Mesodermal cell (in vitro differentiated cells): ENCODE measurements around the gene HOXB4.

Source experiments
- H3K27ac ChIP-seq: 2 replicates; pipeline ENCODE4 v1.7.0; 2013; ENCODE audit warnings: mild to moderate bottlenecking, low read depth, low read length, moderate library complexity; ENCODE audit not compliant: severe bottlenecking
- H3K36me3 ChIP-seq: 2 replicates; pipeline ENCODE4 v1.7.1; 2013; ENCODE audit warnings: mild to moderate bottlenecking, low read length, moderate library complexity; ENCODE audit not compliant: control insufficient read depth, insufficient read depth
- H3K4me1 ChIP-seq: one replicate; pipeline ENCODE4 v1.7.1; 2013; ENCODE audit warnings: mild to moderate bottlenecking, low read length; ENCODE audit not compliant: insufficient read depth, control insufficient read depth, poor library complexity, severe bottlenecking
- H3K4me3 ChIP-seq: 2 replicates; pipeline ENCODE4 v1.7.0; 2013; ENCODE audit warnings: low read length, control low read depth, mild to moderate bottlenecking; ENCODE audit not compliant: insufficient read depth, poor library complexity, severe bottlenecking; ENCODE audit errors: extremely low read depth
- H3K9me3 ChIP-seq: 2 replicates; pipeline ENCODE4 v1.7.1; 2013; ENCODE audit warnings: mild to moderate bottlenecking, low read length, moderate library complexity; ENCODE audit not compliant: control insufficient read depth
- WGBS, 2 experiments: methylation state at CpG; one replicate each; pipeline ENCODE4 v1.1.5; 2013; ENCODE audit warnings: missing lambda C conversion rate in 2 of 2; ENCODE audit not compliant: insufficient coverage in 2 of 2; 5-methylcytosine and 5-hydroxymethylcytosine counted together

The HOXB4 gene

DNA sequence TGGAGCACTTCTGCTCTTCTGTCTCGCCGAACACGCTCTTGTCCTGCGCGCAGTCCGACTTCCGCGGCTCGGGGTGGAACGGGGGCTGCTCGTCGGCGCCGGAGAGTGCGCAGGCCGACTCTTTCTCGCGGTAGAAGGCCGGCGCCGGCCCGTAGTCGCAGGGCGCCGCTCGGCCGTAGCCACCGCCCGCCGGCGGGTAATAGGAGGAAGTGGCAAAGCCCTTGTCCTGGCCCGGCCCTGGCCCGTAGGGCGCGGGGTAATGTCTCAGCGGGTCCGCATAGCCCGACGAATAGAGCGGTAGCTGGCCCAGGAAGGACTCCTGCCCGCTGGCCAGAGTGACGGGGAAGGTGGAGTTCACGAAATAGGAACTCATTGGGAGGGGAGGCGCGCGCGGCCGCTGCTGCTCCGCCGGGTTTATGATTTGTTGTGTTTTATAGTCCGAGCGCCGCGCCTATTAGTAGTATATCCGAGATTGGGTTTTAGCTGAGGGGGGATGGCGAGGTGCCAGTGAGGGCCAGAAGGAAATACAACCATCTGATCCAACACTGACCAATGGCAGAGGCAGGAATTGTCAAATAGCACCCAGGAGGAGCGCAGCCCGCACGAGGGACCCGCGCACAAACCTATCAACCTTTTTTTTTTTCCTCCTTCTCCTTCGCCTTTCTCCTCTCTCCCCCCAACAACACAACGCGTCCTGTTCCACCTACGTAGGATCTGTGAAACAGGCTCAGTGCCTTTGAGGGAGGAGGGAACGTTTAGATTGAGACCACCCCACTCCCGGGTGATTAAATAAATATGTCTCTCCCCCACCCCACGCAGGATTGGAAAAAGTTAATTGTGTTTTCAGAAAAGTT lies 19.9 kb upstream of the HOXB4 start:
- H3K4me3 ChIP-seq: peak overlapping the region; percentile 54
- peak overlapping the region; percentile 91 for H3K27ac ChIP-seq
- no peaks in the 10 kb centered on the region for H3K9me3 ChIP-seq
- WGBS, 2 experiments: 1% methylated on average over 42 to 62 of the region's 68 CpGs
- H3K4me1 ChIP-seq: peaks cover 29% of the 10 kb centered on the region
- H3K36me3 ChIP-seq: no peaks in the 10 kb centered on the region

DNA sequence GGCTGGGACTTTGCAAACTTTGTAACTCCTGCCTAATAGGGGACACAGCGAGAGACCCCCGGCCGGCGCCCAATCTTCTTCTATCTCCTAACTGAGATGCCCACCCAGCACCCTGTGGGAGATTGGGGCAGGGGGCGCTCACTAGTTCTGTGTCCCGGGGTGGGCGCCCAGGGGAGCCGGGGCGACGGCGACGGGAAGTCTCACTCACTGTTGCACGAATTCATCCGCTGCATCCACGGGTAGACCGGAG lies 19.3 kb upstream of the HOXB4 start:
- peak overlapping the region; percentile 54 for H3K4me3 ChIP-seq
- no peaks in the 10 kb centered on the region for H3K9me3 ChIP-seq
- H3K36me3 ChIP-seq: no peaks in the 10 kb centered on the region
- peaks cover 29% of the 10 kb centered on the region for H3K4me1 ChIP-seq
- 3 to 5% methylated on average over 12 to 15 of the region's 16 CpGs for WGBS, 2 experiments
- H3K27ac ChIP-seq: peak overlapping the region; percentile 91

DNA sequence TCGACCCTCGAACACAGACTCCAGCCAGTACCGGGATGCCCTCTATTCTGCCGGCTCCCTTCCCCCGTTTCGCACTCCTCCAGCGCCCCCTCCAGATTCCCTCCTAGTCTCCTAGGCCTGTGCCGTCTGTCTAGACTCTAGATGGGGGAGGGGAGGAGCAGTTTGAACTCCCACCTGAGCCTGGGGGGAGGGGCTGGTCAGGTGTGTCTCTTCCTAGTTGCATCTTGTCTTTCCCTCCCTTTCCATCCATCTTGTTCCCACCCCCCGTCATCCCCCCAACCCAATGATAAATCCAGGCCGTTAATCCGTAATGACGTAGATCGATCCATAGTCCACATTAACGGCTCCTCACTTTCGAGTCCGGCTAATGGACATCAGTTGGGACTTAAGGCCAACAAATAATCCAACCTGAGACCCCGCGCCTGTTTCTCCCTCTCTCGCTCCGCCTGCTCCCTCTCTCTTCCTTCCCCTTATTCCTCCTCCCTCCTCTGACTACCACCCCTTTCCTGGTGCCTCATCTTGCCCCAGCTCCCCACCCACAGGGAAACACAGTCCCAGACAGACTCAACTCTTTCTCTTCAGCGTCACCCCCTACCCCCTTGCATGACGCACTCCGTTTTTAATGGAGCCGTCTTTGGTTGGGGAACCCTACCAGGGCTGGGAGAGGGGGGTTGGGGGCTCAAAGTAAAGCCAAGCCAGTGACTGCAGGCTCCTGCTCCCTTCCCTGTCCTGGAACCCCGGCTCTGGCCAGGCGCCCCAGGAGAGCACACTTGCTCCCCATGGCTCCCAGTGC lies 18.8 kb upstream of the HOXB4 start:
- peak overlapping the region; percentile 54 for H3K4me3 ChIP-seq
- no peaks in the 10 kb centered on the region for H3K36me3 ChIP-seq
- no peaks in the 10 kb centered on the region for H3K9me3 ChIP-seq
- 6 to 8% methylated on average over 18 to 20 of the region's 26 CpGs for WGBS, 2 experiments
- peak overlapping the region; percentile 91 for H3K27ac ChIP-seq
- H3K4me1 ChIP-seq: peaks cover 27% of the 10 kb centered on the region

DNA sequence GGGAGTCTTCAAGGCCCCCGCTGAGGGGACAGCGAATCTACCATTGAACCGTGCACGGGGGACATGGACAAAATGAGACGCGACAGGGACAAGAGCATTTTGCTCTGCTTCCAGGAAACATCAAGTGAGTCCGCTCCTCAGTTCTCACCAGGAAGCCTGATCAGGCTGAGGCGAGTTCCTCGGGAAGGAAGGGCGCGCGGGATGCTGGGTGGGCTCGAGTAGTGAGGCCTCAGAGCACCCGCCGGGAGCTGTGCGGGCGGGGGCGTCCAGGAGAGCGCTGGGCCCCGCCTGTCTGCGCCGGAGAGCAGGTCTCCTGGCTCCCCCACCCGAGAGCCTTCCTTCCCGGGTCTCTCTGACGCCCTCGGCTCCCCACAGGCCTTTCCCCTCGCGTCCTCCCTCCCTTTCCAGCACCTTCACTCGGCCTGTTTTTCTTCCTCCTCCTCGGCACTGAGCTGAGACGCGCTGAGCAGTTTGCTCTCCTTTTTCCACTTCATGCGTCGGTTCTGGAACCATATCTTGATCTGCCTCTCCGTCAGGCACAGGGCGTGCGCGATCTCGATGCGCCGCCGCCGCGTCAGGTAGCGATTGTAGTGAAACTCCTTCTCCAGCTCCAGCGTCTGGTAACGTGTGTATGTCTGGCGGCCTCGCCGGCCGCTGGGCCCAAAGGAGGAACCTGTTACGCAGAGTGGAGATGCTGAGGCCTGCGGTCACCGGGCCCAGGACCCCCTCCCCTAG lies 18.0 kb upstream of the HOXB4 start:
- 4 to 5% methylated on average over 42 to 45 of the region's 54 CpGs for WGBS, 2 experiments
- peak overlapping the region; percentile 54 for H3K4me3 ChIP-seq
- no peaks in the 10 kb centered on the region for H3K36me3 ChIP-seq
- peak overlapping the region; percentile 91 for H3K27ac ChIP-seq
- H3K9me3 ChIP-seq: no peaks in the 10 kb centered on the region
- peaks cover 22% of the 10 kb centered on the region for H3K4me1 ChIP-seq

DNA sequence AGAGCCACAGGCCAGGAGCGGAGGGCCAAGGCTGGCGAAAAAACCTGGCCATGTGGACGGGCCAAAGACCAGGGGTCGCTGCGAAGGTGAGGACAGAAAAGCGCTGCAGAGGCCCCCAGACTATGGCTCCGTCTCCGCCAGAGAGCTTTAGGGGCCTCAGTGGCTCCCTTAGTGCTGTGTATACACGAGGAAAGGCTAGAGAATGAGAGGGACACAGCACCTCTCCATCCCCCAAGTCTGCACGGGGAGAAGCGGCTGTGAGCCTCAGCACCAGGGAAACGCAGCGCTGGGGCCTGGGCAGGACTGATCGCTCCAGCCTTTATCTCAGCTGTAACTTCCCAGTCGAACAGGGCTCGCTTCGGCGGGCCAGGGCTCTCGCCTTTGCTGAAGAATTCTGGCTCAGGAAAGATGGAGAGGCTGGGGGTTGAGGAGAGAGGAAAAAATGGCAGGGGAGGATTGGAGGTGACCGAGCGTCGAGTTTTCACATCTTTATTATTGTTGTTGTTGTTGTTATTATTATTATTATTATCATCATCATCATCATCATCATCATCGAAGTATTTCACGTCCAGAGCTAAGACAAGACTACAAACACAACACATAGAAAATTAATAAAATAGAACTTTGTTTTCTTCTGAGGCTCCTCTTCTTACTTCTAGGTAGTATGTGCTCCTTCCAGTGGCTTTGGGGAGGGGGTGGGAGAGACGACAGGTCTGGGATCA lies 17.3 kb upstream of the HOXB4 start:
- Histone ChIP-seq H3K9me3 (no peaks in the 10 kb centered on the region), H3K27ac (peak overlapping the region; percentile 91), H3K4me3 (peak overlapping the region; percentile 54), H3K4me1 (peaks cover 22% of the 10 kb centered on the region), H3K36me3 (no peaks in the 10 kb centered on the region)
- 20 to 38% methylated on average over 8 to 13 of the region's 25 CpGs for WGBS, 2 experiments

DNA sequence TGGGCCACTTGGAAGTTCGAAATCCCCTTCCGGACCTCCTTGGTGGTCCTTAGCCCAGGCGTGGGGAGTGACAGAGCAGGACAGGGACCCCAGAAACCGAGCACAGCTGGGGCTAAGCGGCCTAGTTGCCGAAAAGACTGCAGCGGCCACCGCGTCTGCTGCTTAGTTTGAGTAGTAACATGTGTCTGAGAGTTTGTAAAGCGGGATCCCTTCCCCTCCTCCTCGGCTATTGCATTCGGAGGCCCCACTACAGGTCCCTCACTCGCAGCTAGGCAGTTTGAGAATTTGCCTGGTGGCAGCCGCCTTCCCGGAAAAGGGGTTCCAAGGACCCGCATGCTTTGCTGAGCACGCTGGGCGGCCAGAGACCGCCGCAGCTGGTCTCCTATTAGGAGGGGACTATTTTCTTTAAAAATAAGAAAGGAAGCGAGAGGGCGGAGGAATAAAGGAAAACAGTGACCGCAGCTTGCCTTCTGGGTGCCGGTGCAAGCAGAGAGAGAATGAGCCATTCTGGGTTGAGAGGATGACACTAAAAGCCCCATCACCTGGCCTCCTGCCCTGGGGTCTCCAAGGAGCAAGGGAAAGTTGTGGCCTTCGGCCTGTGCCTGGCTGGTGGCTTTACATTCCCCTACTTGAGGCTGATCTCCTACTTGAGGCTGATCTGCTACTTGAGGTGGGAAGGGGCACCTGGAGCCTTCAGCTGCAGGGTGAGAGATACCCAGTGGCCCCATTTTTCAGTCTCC lies 16.6 kb upstream of the HOXB4 start:
- no peaks in the 10 kb centered on the region for H3K9me3 ChIP-seq
- H3K4me3 ChIP-seq: peak overlapping the region; percentile 54
- H3K27ac ChIP-seq: peak overlapping the region; percentile 80
- H3K36me3 ChIP-seq: no peaks in the 10 kb centered on the region
- WGBS, 2 experiments: 12 to 13% methylated on average over 17 to 25 of the region's 25 CpGs
- peaks cover 22% of the 10 kb centered on the region for H3K4me1 ChIP-seq

DNA sequence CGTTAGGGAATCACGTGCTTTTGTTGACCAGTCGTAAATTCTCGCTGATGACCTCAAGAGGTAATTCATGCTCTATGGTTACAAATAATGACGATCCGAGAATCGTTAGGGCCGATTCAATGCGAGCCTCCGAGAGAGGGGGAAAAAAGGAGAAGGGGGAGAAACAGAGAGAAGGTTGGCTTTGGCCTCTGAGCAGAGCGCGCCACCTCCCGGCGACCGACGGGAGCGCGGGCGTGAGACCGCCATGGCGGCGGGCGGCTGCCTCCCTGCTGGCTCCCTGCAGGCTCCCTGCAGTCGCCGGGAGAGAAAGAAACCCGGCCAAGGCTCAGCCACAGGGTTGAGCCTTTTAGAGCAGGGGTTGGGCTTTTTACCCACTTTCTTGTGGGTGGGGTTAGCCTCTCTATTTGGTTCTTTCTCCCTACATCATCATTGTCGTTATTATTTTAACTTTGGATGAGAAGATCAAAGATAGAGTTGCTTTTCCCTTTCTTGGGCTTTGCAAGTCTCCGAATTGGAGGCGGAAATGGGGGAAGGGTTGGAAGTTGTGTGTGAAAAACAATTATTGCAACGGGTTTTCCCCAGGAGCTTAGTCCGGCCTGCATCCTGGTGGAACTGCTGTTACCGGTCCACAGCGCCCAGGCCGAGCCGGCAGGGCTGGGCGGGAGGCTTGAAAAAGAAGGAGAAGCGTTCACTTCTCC lies 15.8 kb upstream of the HOXB4 start:
- 2 to 3% methylated on average over 28 to 32 of the region's 37 CpGs for WGBS, 2 experiments
- Histone ChIP-seq H3K4me1 (peaks cover 26% of the 10 kb centered on the region), H3K4me3 (peak overlapping the region; percentile 54), H3K27ac (peak overlapping the region; percentile 80), H3K9me3 (no peaks in the 10 kb centered on the region), H3K36me3 (no peaks in the 10 kb centered on the region)

DNA sequence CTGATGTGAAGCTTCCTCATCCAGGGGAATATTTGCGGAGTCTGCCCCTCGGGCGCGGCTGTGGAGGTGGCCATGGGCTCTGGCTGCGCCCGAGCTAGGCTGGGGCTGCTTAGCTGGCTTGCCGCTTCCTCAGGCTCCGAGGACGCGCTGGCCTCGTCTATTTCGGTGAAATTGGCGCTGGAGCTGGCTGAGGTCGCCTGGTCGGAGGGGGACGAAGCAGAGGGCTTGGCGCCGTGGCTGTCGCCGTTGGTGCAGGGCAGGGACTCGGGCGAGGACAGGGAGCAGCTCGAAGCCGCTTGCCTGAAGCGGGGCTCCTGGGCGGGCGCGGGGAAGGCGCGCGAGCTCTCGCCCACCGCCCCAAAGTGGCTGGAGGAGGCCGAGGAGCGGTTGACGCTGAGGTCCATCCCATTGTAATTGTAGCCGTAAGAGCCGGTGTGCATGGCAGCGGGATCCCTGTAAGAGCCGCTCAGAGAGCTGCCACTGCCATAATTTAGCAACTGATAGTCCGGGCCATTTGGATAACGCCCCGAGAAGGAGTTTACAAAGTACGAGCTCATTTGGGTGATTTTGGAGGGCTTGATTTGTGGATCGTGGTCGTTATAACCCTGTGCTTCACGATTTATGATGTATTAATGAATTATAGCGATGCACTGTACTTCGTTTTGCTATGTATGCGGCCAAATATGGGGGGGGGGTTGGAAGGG lies 15.1 kb upstream of the HOXB4 start, which contains the start of gene HOXB5:
TSS of gene HOXB5 (minus strand) at position 654 of the 704 bp plus-strand sequence. CDS start at position 557, 97 bp downstream.
- WGBS, 2 experiments: 1 to 3% methylated on average over 38 to 50 of the region's 50 CpGs
- peak within 1 kb of the TSS; percentile 54 for H3K4me3 ChIP-seq
- H3K27ac ChIP-seq: peak within 1 kb of the TSS; percentile 80
- H3K36me3 ChIP-seq: no peaks in the 10 kb centered on the region
- no peaks in the 10 kb centered on the region for H3K9me3 ChIP-seq
- H3K4me1 ChIP-seq: peaks cover 22% of the 10 kb centered on the region

DNA sequence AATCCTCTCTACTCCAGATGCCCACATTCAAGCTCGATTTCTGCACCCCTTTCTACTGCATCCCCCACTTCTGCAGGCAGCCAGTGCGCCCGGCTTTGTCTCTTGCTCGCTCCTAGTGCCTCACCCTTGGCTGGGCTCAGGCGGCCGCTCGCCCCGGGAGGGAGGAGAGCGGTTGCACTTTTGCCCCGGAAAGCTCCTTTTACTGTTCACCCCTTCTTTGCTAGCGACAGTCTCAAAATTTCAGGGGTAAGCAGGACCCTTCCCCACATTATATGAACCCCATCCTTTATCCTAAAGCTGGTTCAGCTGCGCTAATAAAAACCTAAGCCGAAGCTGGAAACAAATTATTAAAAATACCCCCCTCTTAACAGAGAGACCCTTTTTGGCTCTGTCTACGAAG lies 14.4 kb upstream of the HOXB4 start:
- peak overlapping the region; percentile 44 for H3K4me3 ChIP-seq
- H3K36me3 ChIP-seq: no peaks in the 10 kb centered on the region
- no peaks in the 10 kb centered on the region for H3K9me3 ChIP-seq
- WGBS, 2 experiments: 7 to 11% methylated on average over 8 to 11 of the region's 14 CpGs
- peak overlapping the region; percentile 69 for H3K27ac ChIP-seq
- H3K4me1 ChIP-seq: peaks cover 28% of the 10 kb centered on the region
